ENCODE results near the gene ST3GAL5.

DNA sequence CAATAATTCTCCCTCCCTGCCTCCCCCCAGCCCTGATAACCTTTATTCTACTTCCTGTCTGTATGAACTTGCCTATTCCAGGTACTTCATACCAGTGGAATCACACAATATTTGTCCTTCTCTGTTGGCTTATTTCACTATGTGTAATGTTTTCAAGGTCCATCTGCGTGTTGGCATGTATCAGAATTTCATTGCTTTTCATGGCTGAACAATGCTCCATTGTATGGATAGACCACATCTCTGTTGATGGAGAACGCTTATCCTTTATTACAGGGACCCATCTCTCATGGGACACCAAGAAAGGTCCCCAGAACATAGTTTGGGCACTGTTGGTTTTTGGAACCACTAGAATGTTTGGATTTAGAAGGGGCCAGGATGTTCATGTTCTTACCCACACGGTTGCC, 94.8 kb downstream of the ST3GAL5 start:
- TF ChIP-seq EZH2 (IDR thresholded peaks at IDR 0.05; ENCODE audit: borderline replicate concordance, low read depth, low read length, severe bottlenecking) = no peak
- TF ChIP-seq, protein P1, sequence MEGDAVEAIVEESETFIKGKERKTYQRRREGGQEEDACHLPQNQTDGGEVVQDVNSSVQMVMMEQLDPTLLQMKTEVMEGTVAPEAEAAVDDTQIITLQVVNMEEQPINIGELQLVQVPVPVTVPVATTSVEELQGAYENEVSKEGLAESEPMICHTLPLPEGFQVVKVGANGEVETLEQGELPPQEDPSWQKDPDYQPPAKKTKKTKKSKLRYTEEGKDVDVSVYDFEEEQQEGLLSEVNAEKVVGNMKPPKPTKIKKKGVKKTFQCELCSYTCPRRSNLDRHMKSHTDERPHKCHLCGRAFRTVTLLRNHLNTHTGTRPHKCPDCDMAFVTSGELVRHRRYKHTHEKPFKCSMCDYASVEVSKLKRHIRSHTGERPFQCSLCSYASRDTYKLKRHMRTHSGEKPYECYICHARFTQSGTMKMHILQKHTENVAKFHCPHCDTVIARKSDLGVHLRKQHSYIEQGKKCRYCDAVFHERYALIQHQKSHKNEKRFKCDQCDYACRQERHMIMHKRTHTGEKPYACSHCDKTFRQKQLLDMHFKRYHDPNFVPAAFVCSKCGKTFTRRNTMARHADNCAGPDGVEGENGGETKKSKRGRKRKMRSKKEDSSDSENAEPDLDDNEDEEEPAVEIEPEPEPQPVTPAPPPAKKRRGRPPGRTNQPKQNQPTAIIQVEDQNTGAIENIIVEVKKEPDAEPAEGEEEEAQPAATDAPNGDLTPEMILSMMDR (IDR thresholded peaks at IDR 0.05; ENCODE audit: borderline replicate concordance, extremely low read depth, low read length, poor library complexity, severe bottlenecking) = no peak
